HepG2 (cell line): ENCODE measurements around the gene BTF3L4. TPM values are rescaled to one million over a fixed set of nuclear protein-coding genes. Genes with fewer than 3 reads are reported as not detected.
A peak's percentile ranks its signal among the peaks of the same experiment; 100 is the strongest.

Experiments used
- ATF7 ChIP-seq, 2 experiments: fragments of 450-650 bp in 1 of 2; sonication (generic) in 1 of 2; formaldehyde crosslinking in 1 of 2; IDR thresholded peaks; 2 replicates each; pipeline versions ENCODE4 v1.4.0 to v1.6.1; 2016 to 2020; ENCODE audit warnings: antibody characterized with exemption in 1 of 2, mild to moderate bottlenecking in 1 of 2, missing genetic modification reagents in 1 of 2
- CC2D1A ChIP-seq: sonication (generic); formaldehyde crosslinking; IDR thresholded peaks from 2 replicates; pipeline ENCODE4 v1.8.1; 2023; ENCODE audit warnings: mild to moderate bottlenecking, missing genetic modification reagents
- FOXA3 ChIP-seq: IDR thresholded peaks from 2 replicates; pipeline ENCODE4 v1.6.1; 2016; ENCODE audit warnings: missing genetic modification reagents, missing compliant biosample characterization
- FOXC1 ChIP-seq: sonication (generic); formaldehyde crosslinking; IDR thresholded peaks from 2 replicates; pipeline ENCODE4 v1.8.0; 2022; ENCODE audit warnings: mild to moderate bottlenecking, missing genetic modification reagents, borderline replicate concordance
- MYC ChIP-seq: sonication (generic); formaldehyde crosslinking; IDR thresholded peaks from 2 replicates; pipeline ENCODE4 v1.9.0; 2021; ENCODE audit warnings: missing genetic modification reagents, borderline replicate concordance
- NFYB ChIP-seq: sonication (generic); formaldehyde crosslinking; IDR thresholded peaks from 2 replicates; pipeline ENCODE4 v1.4.0; 2020; ENCODE audit warnings: missing genetic modification reagents
- PPARG ChIP-seq: conservative IDR thresholded peaks from 2 replicates; pipeline ENCODE4 v1.6.1; 2016; ENCODE audit warnings: missing biosample characterization, missing genetic modification reagents
- RAD21 ChIP-seq: fragments of 450-650 bp; formaldehyde crosslinking; IDR thresholded peaks from 2 replicates; pipeline ENCODE4 v1.5.0; 2020; ENCODE audit warnings: mild to moderate bottlenecking
- REPIN1 ChIP-seq: sonication (generic); formaldehyde crosslinking; IDR thresholded peaks from 2 replicates; pipeline ENCODE4 v1.8.0; 2022; ENCODE audit warnings: missing genetic modification reagents, low read depth, mild to moderate bottlenecking, borderline replicate concordance
- RXRB ChIP-seq: IDR thresholded peaks from 2 replicates; pipeline ENCODE4 v1.6.1; 2016; ENCODE audit warnings: borderline replicate concordance, missing genetic modification reagents, missing compliant biosample characterization
- SIX1 ChIP-seq: sonication (generic); formaldehyde crosslinking; IDR thresholded peaks from 2 replicates; pipeline ENCODE4 v1.4.0; 2020; ENCODE audit warnings: missing genetic modification reagents, borderline replicate concordance
- ZFX ChIP-seq: sonication (generic); formaldehyde crosslinking; IDR thresholded peaks from 2 replicates; pipeline ENCODE4 v1.4.0; 2020; ENCODE audit warnings: mild to moderate bottlenecking, low read depth, missing genetic modification reagents, moderate library complexity
- ZNF343 ChIP-seq: sonication (generic); formaldehyde crosslinking; IDR thresholded peaks from 2 replicates; pipeline ENCODE4 v1.4.0; 2020; ENCODE audit warnings: mild to moderate bottlenecking, missing genetic modification reagents
- ZNF430 ChIP-seq: sonication (generic); formaldehyde crosslinking; IDR thresholded peaks from 2 replicates; pipeline ENCODE4 v1.9.0; 2021; ENCODE audit warnings: mild to moderate bottlenecking, missing genetic modification reagents
- ZNF562 ChIP-seq: sonication (generic); formaldehyde crosslinking; IDR thresholded peaks from 2 replicates; pipeline ENCODE4 v1.8.0; 2022; ENCODE audit warnings: missing genetic modification reagents, borderline replicate concordance
- ZNF569 ChIP-seq: sonication (generic); formaldehyde crosslinking; IDR thresholded peaks from 2 replicates; pipeline ENCODE4 v1.5.0; 2020; ENCODE audit warnings: mild to moderate bottlenecking, missing genetic modification reagents, moderate library complexity, borderline replicate concordance
- ZNF605 ChIP-seq: sonication (generic); formaldehyde crosslinking; IDR thresholded peaks from 2 replicates; pipeline ENCODE4 v1.8.0; 2022; ENCODE audit warnings: mild to moderate bottlenecking, missing genetic modification reagents
- ZNF788 ChIP-seq: sonication (generic); formaldehyde crosslinking; IDR thresholded peaks from 2 replicates; pipeline ENCODE4 v1.5.0; 2020; ENCODE audit warnings: mild to moderate bottlenecking, missing genetic modification reagents, borderline replicate concordance
- ZSCAN20 ChIP-seq: sonication (generic); formaldehyde crosslinking; IDR thresholded peaks from 2 replicates; pipeline ENCODE4 v1.4.0; 2020; ENCODE audit warnings: missing genetic modification reagents, mild to moderate bottlenecking, borderline replicate concordance
- ZSCAN31 ChIP-seq: sonication (generic); formaldehyde crosslinking; IDR thresholded peaks from 2 replicates; pipeline ENCODE4 v1.5.0; 2020; ENCODE audit warnings: low read depth, mild to moderate bottlenecking, missing genetic modification reagents
- polyA plus RNA-seq, 8 experiments: library from polyadenylated mRNA; depleted of rRNA in 3 of 8; stranded (reverse) in 7 of 8; unstranded in 1 of 8; fragments of >200 nt; fragmentation: Illumina TruSeq in 4 of 8; extraction: Trizol in 4 of 8; gene quantifications; 2 replicates each; pipeline versions ENCODE4 v1.2.1 to v1.2.3, GENCODE V29; 2011 to 2016; ENCODE audit warnings: low read depth in 4 of 8, missing spikeins in 1 of 8, mixed read lengths in 1 of 8; ENCODE audit not compliant: insufficient read depth in 1 of 8
- total RNA-seq, 5 experiments: library from RNA; depleted of rRNA; stranded (reverse); fragments of >200 nt; fragmentation: Illumina TruSeq; extraction: Trizol; gene quantifications; 2 replicates each; pipeline ENCODE4 v1.2.3, GENCODE V29; 2016; ENCODE audit warnings: low read depth in 1 of 5
- TF ChIP-seq, protein P1 (sequence below): sonication (generic); formaldehyde crosslinking; IDR thresholded peaks from 2 replicates; pipeline ENCODE4 v1.4.0; 2020; ENCODE audit warnings: missing genetic modification reagents, borderline replicate concordance
- TF ChIP-seq, protein P2 (sequence below): IDR thresholded peaks from 2 replicates; pipeline ENCODE4 v1.6.1; 2016; ENCODE audit warnings: missing biosample characterization, missing genetic modification reagents, low read depth
- TF ChIP-seq, protein P3 (sequence below): sonication (generic); formaldehyde crosslinking; IDR thresholded peaks from 2 replicates; pipeline ENCODE4 v1.4.0; 2020; ENCODE audit warnings: mild to moderate bottlenecking, missing genetic modification reagents

The BTF3L4 gene
- total and polyA plus RNA-seq, 2 of the 13 experiments (the other 11 are each of a cell fraction or from before 2014, with no cell fraction given): 59.0 to 74.3 TPM

DNA sequence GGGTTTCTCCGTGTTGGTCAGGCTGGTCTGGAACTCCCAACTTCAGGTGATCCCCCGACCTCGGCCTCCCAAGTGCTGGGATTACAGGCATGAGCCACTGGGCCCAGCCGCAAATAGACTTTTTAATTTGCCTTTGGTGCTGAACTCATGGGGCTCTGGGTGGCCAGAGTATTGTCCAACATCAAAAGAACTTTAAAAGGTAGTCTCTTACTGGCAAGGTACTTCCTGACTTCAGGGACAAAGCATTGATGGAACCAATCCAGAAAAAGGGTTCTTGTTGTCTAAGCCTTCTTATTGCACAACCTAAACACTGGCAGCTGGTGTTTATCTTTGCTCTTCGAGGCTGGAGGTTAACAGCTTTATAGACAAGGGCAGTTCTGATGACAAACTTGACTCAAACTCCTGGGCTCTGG, 18.7 kb upstream of the BTF3L4 start (continued):
- TF ChIP-seq, protein P1, sequence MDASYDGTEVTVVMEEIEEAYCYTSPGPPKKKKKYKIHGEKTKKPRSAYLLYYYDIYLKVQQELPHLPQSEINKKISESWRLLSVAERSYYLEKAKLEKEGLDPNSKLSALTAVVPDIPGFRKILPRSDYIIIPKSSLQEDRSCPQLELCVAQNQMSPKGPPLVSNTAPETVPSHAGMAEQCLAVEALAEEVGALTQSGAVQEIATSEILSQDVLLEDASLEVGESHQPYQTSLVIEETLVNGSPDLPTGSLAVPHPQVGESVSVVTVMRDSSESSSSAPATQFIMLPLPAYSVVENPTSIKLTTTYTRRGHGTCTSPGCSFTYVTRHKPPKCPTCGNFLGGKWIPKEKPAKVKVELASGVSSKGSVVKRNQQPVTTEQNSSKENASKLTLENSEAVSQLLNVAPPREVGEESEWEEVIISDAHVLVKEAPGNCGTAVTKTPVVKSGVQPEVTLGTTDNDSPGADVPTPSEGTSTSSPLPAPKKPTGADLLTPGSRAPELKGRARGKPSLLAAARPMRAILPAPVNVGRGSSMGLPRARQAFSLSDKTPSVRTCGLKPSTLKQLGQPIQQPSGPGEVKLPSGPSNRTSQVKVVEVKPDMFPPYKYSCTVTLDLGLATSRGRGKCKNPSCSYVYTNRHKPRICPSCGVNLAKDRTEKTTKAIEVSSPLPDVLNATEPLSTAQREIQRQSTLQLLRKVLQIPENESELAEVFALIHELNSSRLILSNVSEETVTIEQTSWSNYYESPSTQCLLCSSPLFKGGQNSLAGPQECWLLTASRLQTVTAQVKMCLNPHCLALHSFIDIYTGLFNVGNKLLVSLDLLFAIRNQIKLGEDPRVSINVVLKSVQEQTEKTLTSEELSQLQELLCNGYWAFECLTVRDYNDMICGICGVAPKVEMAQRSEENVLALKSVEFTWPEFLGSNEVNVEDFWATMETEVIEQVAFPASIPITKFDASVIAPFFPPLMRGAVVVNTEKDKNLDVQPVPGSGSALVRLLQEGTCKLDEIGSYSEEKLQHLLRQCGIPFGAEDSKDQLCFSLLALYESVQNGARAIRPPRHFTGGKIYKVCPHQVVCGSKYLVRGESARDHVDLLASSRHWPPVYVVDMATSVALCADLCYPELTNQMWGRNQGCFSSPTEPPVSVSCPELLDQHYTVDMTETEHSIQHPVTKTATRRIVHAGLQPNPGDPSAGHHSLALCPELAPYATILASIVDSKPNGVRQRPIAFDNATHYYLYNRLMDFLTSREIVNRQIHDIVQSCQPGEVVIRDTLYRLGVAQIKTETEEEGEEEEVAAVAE (CRISPR knock-in tag): peak; percentile 93
- TF ChIP-seq ZNF569 (CRISPR knock-in tag) (no peak), ZNF605 (CRISPR knock-in tag) (peak; percentile 84), ZNF788 (CRISPR knock-in tag) (peak; percentile 91; the same call in 1 of the 2 replicates), NFYB (peak; percentile 66), RXRB (CRISPR knock-in tag) (peak; percentile 96), ZFX (CRISPR knock-in tag) (peak; percentile 63), ZNF343 (CRISPR knock-in tag) (0 out of 2 replicates have a peak, but pooled peaks have one; percentile 47), CC2D1A (CRISPR knock-in tag) (no peak), RAD21 (no peak), SIX1 (CRISPR knock-in tag) (peak; percentile 63; the same call in 1 of the 2 replicates), FOXC1 (CRISPR knock-in tag) (peak; percentile 87; the same call in 1 of the 2 replicates), ATF7 (IDR thresholded peaks at IDR 0.05) (0 out of 2 replicates have a peak, but pooled peaks have one; percentile 8), ATF7 (CRISPR knock-in tag; IDR thresholded peaks at IDR 0.05) (0 out of 2 replicates have a peak, but pooled peaks have one; percentile 48), PPARG (CRISPR knock-in tag) (peak; percentile 90), REPIN1 (CRISPR knock-in tag) (peak; percentile 93), FOXA3 (CRISPR knock-in tag) (peak; percentile 99), ZNF562 (CRISPR knock-in tag) (no peak), ZSCAN20 (0 out of 2 replicates have a peak, but pooled peaks have one; percentile 51), ZSCAN31 (peak; percentile 54; the same call in 1 of the 2 replicates), MYC (CRISPR knock-in tag) (peak; percentile 16; the same call in 1 of the 2 replicates), ZNF430 (CRISPR knock-in tag) (peak; percentile 74)
- TF ChIP-seq, protein P2, sequence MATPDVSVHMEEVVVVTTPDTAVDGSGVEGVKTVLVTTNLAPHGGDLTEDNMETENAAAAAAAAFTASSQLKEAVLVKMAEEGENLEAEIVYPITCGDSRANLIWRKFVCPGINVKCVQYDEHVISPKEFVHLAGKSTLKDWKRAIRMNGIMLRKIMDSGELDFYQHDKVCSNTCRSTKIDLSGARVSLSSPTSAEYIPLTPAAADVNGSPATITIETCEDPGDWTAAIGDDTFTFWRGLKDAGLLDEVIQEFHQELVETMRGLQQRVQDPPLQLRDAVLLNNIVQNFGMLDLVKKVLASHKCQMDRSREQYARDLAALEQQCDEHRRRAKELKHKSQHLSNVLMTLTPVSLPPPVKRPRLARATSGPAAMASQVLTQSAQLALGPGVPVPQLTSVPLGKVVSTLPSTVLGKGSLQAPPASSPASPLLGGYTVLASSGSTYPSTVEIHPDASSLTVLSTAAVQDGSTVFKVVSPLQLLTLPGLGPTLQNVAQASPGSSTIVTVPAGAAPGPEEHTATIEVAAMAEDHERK (CRISPR knock-in tag): no peak; the same call in 1 of the 2 replicates
- TF ChIP-seq, protein P3, sequence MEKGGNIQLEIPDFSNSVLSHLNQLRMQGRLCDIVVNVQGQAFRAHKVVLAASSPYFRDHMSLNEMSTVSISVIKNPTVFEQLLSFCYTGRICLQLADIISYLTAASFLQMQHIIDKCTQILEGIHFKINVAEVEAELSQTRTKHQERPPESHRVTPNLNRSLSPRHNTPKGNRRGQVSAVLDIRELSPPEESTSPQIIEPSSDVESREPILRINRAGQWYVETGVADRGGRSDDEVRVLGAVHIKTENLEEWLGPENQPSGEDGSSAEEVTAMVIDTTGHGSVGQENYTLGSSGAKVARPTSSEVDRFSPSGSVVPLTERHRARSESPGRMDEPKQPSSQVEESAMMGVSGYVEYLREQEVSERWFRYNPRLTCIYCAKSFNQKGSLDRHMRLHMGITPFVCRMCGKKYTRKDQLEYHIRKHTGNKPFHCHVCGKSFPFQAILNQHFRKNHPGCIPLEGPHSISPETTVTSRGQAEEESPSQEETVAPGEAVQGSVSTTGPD: peak; percentile 75; the same call in 1 of the 2 replicates
